DMS53 treated with DMSO at 0.1 percent for 48 hours (cell line): Measurements from ENCODE around the gene QPRT.
"Not testable (repeated sequence)": the region's sequence is repeated elsewhere in the genome, so short reads cannot be mapped to it uniquely, and the experiment has no call there.

Experiments
- DNase-seq: peaks from one replicate; lab custom pipeline; 2025; ENCODE audit not compliant: unreplicated experiment; lab: John Stamatoyannopoulos, UW

QPRT gene

GRCh38 chr16:29662729-29663015 lies 16.3 kb upstream of the QPRT start:
- DNase-seq = no peak

- no peak for DNase-seq
Observed at GRCh38 chr16:29663016-29663806, 15.8 kb upstream of the QPRT start, which contains the start of gene SPN. SPN (plus strand) TSS chr16:29663247; CDS start chr16:29663729, 482 bp downstream.

- no peak for DNase-seq
Observed at GRCh38 chr16:29663807-29664090, 15.2 kb upstream of the QPRT start.

- no peak for DNase-seq
Observed at GRCh38 chr16:29664091-29664921, 14.7 kb upstream of the QPRT start.

DNA sequence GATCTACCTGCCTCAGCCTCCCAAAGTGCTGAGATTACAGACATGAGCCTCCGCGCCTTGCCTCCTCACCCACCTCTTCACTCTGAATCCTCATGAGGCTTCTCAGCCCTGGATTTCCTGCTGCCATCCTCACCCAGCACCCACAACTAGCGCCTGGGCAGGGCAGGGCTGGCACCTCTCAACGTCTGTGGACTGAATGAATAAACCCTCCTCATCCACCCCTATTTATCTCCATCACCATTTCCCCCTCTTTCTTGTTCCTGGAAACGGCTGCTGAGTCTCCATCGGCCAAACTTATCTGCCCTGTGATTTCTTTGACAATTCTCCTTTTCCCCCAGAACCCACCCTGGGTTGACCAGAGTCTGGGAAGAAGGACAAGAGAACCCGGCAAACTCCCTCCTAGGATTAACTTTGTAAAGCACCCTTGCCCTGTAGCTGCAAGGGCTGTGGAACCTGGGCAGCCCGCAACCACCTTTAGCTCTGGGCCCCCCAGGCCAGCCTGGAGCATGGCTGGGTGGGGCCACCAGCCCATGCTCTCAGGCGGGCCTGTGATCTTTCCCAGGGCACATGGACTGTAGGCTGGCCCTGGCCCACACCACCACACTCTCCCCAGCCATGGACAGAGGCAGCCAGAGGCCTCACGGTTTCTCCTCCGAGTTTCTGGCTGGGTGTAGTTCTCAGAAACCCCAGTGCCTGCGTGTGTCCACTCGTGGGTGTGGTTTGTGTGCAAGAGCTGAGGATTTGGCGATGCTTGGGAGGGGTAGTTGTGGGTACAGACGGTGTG lies 13.5 kb upstream of the QPRT start:
- no peak for DNase-seq

GRCh38 chr16:29667322-29667610 lies 11.7 kb upstream of the QPRT start:
- not testable (repeated sequence) for DNase-seq

- DNase-seq = no peak
Observed at GRCh38 chr16:29667755-29668154, 11.2 kb upstream of the QPRT start.

DNA sequence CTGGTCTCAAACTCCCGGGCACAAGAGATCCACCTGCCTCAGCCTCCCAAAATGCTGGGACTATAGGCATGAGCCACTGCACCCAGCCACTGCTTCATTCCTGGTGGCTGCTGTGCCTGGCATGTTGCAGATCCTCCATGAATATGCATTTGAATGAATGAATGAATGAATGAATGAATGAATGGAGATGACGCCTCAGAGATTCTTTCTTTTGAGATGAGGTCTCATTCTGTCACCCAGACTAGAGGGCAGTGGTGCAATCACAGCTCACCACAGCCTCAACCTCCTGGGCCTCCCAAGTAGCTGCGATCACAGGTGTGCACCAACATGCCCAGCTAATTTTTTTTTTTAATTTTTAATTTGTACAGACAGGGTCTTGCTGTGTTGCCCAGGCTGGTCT lies 10.7 kb upstream of the QPRT start:
- no peak for DNase-seq

GRCh38 chr16:29673501-29673900 lies 5.5 kb upstream of the QPRT start:
- no peak for DNase-seq

- no peak for DNase-seq
Observed at GRCh38 chr16:29674188-29674587, 4.8 kb upstream of the QPRT start.

GRCh38 chr16:29675811-29676643 lies 3.0 kb upstream of the QPRT start:
- peak; percentile 13 for DNase-seq

- DNase-seq = no peak
Observed at GRCh38 chr16:29676989-29677785, 1.8 kb upstream of the QPRT start.

GRCh38 chr16:29680180-29680598 lies 1.2 kb downstream of the QPRT start:
- DNase-seq = no peak

- no peak for DNase-seq
Observed at GRCh38 chr16:29683543-29684090, 4.6 kb downstream of the QPRT start.

DNA sequence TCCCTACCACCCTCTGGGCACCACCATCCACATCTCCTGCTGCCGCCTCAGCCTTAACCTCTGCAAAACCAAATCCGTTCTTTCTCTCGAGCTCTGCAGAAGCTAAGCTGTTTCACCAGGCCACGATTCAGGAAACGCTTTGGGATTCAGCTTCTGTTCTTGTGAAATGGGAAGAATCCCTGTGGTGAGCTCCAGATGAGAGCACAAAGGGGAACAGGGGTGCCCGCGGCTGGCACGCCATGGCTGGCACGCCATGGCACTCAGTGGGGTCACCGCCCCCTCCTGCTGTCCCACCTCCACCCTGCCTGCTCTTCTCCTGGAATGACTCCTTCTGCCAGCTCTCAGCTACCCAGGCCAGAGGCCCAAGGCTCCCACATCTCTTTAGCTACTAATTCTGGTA lies 5.7 kb downstream of the QPRT start:
- no peak for DNase-seq

GRCh38 chr16:29686740-29687332 lies 7.9 kb downstream of the QPRT start:
- DNase-seq = no peak

- no peak for DNase-seq
Observed at GRCh38 chr16:29687755-29688154, 8.8 kb downstream of the QPRT start.

- no peak for DNase-seq
Observed at GRCh38 chr16:29688172-29688571, 9.2 kb downstream of the QPRT start.

GRCh38 chr16:29689490-29690351 lies 10.7 kb downstream of the QPRT start:
- DNase-seq = not testable (repeated sequence)
